ENCODE measurements around the gene NFATC4. TPM values are rescaled to one million over a fixed set of nuclear protein-coding genes. Genes with fewer than 3 reads are reported as not detected.

NFATC4 gene
- total and polyA plus RNA-seq, 2 of the 4 experiments (the other 2 are of a cell fraction) = 15.6 to 35.8 TPM

DNA sequence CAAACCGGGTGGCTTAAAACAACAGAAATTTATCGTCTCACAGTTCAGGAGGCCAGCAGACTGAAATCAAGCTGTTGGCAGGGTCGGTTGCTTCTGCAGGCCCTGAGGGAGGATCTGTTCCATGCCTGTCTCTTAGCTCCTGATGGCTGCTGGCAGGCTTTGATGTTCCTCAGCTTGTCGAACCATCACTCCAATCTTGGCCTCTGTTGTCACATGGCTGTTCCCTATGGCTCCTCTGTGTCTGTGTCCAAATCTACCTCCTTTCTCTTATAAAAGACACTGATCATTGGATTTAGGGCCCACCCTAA lies 14.0 kb downstream of the NFATC4 start:
- ATAC-seq (ENCODE audit: low read depth) = no peak
- POLR2A ChIA-PET (ENCODE audit: unreplicated experiment) = no interaction called here

More for the DNA sequence above, 14.0 kb downstream of the NFATC4 start:
- Histone ChIP-seq H3K23ac (ENCODE audit: low read depth, low read length) (no peak overlapping the region), H3K4me2 (ENCODE audit: low read depth, low read length) (no peak overlapping the region), H3K9me3 (ENCODE audit: control insufficient read depth, insufficient read depth, low read length) (no peaks in the 10 kb centered on the region), H2BK15ac (ENCODE audit: low read depth, low read length) (no peak overlapping the region), H4K8ac (ENCODE audit: low read depth in 2 of 2, low read length in 2 of 2) (no peak overlapping the region), H2BK5ac (ENCODE audit: low read depth, low read length, poor library complexity, severe bottlenecking) (no peak overlapping the region), H2BK20ac (ENCODE audit: low read depth, low read length) (no peak overlapping the region), H2AFZ (replicated peaks; ENCODE audit: low read length, poor library complexity) (no peak overlapping the region), H3K79me1 (ENCODE audit: low read depth in 1 of 2, low read length in 2 of 2) (no peaks in the 10 kb centered on the region), H2AK9ac (replicated peaks; ENCODE audit: low read depth, low read length, poor library complexity) (no peak overlapping the region), H4K91ac (ENCODE audit: insufficient read depth, low read depth, low read length) (no peak overlapping the region), H3K4me3 (ENCODE audit: insufficient read depth, low read depth, low read length) (no peak overlapping the region), H3K9ac (ENCODE audit: low read depth, low read length) (no peak overlapping the region), H3K36me3 (ENCODE audit: control insufficient read depth, insufficient read depth, low read length) (peaks cover 13% of the 10 kb centered on the region), H3K56ac (ENCODE audit: extremely low read depth, insufficient read depth, low read length) (no peak overlapping the region), H4K5ac (ENCODE audit: low read depth, low read length) (no peak overlapping the region), H3K14ac (replicated peaks; ENCODE audit: low read depth, low read length) (no peak overlapping the region), H3K27me3 (ENCODE audit: control insufficient read depth, insufficient read depth, low read length) (peaks cover 8% of the 10 kb centered on the region), H3K4me1 (ENCODE audit: control insufficient read depth, insufficient read depth, low read length) (no peaks in the 10 kb centered on the region; the same call in 1 of the 2 replicates), H3K4ac (ENCODE audit: low read depth, low read length) (no peak overlapping the region), H3K27ac (ENCODE audit: insufficient read depth, low read length) (no peak overlapping the region), H3K9me1 (ENCODE audit: insufficient read depth, low read length) (peaks cover 6% of the 10 kb centered on the region), H2AK5ac (ENCODE audit: low read depth, low read length) (no peak overlapping the region), H3K18ac (ENCODE audit: low read depth, low read length) (no peak overlapping the region), H4K20me1 (ENCODE audit: insufficient read depth, low read length) (0 out of 2 replicates have a peak, but pooled peaks cover 3% of the 10 kb centered on the region), H2BK120ac (ENCODE audit: low read depth, low read length) (no peak overlapping the region)
- TF ChIP-seq POLR2A (IDR thresholded peaks at IDR 0.05; ENCODE audit: low read depth, low read length) (no peak), SMC3 (IDR thresholded peaks at IDR 0.05; ENCODE audit: low read depth, low read length) (no peak), RFX5 (IDR thresholded peaks at IDR 0.05; ENCODE audit: low read depth, low read length) (no peak)
- TF ChIP-seq, protein P1, sequence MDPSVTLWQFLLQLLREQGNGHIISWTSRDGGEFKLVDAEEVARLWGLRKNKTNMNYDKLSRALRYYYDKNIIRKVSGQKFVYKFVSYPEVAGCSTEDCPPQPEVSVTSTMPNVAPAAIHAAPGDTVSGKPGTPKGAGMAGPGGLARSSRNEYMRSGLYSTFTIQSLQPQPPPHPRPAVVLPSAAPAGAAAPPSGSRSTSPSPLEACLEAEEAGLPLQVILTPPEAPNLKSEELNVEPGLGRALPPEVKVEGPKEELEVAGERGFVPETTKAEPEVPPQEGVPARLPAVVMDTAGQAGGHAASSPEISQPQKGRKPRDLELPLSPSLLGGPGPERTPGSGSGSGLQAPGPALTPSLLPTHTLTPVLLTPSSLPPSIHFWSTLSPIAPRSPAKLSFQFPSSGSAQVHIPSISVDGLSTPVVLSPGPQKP (IDR thresholded peaks at IDR 0.05; ENCODE audit: borderline replicate concordance, low read depth, low read length) = no peak
- BruUV-seq (replicated peaks) = no TSS peak
- dilution Hi-C loops (cut with HindIII; ENCODE audit: low sequenced_read_pairs, unreplicated experiment) (no loop called here), in situ Hi-C loops (cut with MboI; ENCODE audit: low sequenced_read_pairs) (no loop called here), intact Hi-C loops (cut with micrococcal nuclease) (no loop called here)
- DNase-seq = no peak
- CTCF ChIA-PET = no interaction called here
- WGBS, 2 experiments (ENCODE audit: extremely low coverage in 2 of 2, insufficient read length in 1 of 2) = 35% methylated on average over 2 of the region's 4 CpGs; no CpG with 5 or more reads in 1 of the 2 experiments

Measured in IMR-90 (cell line).